ENCODE results near the gene SLC25A22.

SLC25A22 gene

DNA sequence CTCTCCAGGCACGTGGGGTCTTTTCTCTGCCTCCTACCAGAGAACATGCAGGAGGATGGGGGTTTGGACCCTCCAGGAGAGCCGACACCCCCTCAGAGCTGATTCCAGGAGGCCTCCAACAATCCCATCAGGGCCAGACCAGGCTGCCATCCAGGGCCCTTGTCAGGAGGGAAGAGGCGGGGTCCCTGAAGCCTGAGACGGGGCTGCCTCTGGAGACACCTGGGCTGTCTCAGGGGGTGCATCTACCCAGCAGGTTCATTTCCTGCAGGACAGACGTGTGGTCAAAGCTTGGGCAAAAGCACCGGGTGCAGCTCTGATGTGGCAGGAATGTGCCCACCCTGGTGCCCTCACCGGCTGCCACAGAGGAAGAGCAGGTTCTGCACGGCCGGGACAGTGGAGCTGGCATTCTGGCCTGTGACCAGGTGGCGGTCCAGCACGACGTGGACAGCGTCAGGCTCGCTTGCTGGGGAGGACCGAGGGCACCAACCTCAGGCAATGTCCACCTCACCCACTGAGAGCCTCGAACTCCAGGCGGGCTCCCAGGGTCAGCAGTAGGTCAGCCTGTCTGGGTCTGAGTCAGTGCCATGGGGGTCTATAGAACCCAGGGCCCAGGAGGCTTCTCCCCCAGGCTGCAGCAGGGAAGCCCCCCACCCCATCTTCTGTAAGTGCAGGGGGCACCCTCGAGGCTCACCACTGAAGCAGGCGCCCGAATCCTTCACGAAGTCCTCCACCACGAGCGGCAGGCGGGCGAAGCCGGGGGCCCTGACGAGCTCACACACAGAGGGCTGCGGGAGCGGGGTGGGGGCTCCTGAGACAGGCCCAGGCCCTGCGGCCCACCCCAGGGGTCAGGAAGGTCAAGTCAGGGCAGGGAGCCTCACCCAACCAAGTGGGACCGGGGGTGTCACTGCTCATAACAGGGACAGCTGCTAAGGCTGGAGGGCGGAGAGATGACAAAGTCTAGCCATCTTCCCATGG lies 27.2 kb downstream of the SLC25A22 start:
- DNase-seq (ENCODE audit: low read depth), result no peak
- TF ChIP-seq, protein P1, sequence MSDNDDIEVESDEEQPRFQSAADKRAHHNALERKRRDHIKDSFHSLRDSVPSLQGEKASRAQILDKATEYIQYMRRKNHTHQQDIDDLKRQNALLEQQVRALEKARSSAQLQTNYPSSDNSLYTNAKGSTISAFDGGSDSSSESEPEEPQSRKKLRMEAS (IDR thresholded peaks at IDR 0.05; ENCODE audit: low read depth, low read length), result no peak
- TF ChIP-seq, protein P2, sequence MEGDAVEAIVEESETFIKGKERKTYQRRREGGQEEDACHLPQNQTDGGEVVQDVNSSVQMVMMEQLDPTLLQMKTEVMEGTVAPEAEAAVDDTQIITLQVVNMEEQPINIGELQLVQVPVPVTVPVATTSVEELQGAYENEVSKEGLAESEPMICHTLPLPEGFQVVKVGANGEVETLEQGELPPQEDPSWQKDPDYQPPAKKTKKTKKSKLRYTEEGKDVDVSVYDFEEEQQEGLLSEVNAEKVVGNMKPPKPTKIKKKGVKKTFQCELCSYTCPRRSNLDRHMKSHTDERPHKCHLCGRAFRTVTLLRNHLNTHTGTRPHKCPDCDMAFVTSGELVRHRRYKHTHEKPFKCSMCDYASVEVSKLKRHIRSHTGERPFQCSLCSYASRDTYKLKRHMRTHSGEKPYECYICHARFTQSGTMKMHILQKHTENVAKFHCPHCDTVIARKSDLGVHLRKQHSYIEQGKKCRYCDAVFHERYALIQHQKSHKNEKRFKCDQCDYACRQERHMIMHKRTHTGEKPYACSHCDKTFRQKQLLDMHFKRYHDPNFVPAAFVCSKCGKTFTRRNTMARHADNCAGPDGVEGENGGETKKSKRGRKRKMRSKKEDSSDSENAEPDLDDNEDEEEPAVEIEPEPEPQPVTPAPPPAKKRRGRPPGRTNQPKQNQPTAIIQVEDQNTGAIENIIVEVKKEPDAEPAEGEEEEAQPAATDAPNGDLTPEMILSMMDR (IDR thresholded peaks at IDR 0.05; ENCODE audit: low read depth, low read length), result no peak
- TF ChIP-seq MYC (IDR thresholded peaks at IDR 0.05; ENCODE audit: low read depth, low read length) (no peak), POLR2A (IDR thresholded peaks at IDR 0.05; ENCODE audit: extremely low read depth, insufficient read length) (no peak)
- no peak overlapping the region for H3K4me3 ChIP-seq (ENCODE audit: low read depth, low read length)

DNA sequence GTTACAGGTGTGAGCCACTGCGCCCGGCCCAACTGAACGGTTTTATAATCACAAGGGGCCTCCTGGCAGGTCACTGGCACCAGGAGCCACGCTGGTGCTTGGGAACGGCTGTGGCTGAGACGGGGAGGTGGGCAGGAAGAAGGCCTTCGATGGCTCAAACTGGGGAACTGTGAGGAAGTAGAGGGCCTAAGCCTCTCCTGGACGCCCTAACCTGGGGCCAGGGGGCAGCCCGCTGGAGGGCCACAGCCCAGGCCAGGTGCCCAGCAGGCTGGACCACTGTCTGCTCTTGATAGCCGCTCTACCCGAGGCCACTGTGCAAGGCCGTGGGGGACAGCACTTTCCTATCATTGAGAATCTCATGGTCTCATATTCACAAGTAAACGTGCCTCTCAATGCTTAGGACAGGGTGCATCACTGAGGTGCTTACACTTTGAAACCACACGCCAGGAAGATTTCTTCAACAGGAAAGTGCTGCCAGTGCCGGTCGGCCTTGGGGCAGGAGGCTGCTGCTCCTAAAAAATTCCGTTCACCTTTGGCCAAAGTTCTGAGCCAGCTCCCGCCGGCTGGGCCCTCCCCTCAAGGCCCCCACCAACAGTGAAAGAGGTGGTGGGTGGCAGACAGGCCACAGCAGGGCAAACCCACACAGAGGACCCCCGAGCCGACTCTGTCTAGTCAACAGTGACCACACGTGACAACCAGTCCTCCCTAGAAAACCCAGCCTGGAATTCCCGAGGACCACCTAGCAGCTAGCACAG lies 28.0 kb downstream of the SLC25A22 start:
- DNase-seq (ENCODE audit: low read depth), result no peak
- TF ChIP-seq, protein P2 (IDR thresholded peaks at IDR 0.05; ENCODE audit: low read depth, low read length), result no peak
- TF ChIP-seq, protein P1 (IDR thresholded peaks at IDR 0.05; ENCODE audit: low read depth, low read length), result no peak
- no peak for TF ChIP-seq MYC (IDR thresholded peaks at IDR 0.05; ENCODE audit: low read depth, low read length)
- TF ChIP-seq POLR2A (IDR thresholded peaks at IDR 0.05; ENCODE audit: extremely low read depth, insufficient read length), result no peak
- no peak overlapping the region for H3K4me3 ChIP-seq (ENCODE audit: low read depth, low read length)

DNA sequence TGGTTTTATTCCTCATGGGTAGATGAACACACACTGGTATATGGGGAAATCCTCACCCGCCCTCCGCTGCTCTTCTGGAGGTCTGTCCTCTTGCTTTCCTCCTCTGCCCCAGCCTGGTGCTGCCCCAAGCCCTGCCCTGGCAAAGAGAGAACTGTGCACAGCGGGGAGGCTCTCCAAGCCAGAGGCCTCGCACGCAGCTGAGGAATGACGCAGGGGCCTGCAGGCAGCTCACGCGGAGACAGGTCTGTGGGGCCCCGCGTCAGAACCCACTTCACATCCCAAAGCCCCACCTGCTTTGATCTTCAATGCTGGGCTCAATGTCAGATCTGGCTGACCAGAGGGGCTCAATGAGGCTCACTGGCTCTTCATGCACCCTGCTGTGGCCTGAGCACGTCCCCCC lies 30.8 kb downstream of the SLC25A22 start:
- no peak for DNase-seq (ENCODE audit: low read depth)
- TF ChIP-seq, protein P1 (IDR thresholded peaks at IDR 0.05; ENCODE audit: low read depth, low read length), result no peak
- no peak for TF ChIP-seq POLR2A (IDR thresholded peaks at IDR 0.05; ENCODE audit: extremely low read depth, insufficient read length)
- TF ChIP-seq, protein P2 (IDR thresholded peaks at IDR 0.05; ENCODE audit: low read depth, low read length), result no peak
- TF ChIP-seq MYC (IDR thresholded peaks at IDR 0.05; ENCODE audit: low read depth, low read length), result no peak
- H3K4me3 ChIP-seq (ENCODE audit: low read depth, low read length), result no peak overlapping the region

DNA sequence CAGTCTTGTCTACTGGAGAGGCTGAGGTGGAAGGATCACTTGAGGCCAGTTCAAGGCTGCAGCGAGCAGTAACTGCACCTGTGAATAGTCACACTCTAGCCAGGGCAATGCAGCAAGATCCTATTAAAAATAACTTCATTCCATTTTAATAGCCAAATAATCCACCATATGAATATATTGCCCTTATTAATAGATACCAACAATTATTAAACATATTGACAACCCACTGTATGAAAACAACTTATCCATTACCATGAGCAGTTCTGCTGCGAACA lies 31.2 kb downstream of the SLC25A22 start:
- no peak for DNase-seq (ENCODE audit: low read depth)
- H3K4me3 ChIP-seq (ENCODE audit: low read depth, low read length), result no peak overlapping the region
- TF ChIP-seq, protein P1 (IDR thresholded peaks at IDR 0.05; ENCODE audit: low read depth, low read length), result no peak
- TF ChIP-seq, protein P2 (IDR thresholded peaks at IDR 0.05; ENCODE audit: low read depth, low read length), result no peak
- TF ChIP-seq POLR2A (IDR thresholded peaks at IDR 0.05; ENCODE audit: extremely low read depth, insufficient read length) (no peak), MYC (IDR thresholded peaks at IDR 0.05; ENCODE audit: low read depth, low read length) (no peak)

DNA sequence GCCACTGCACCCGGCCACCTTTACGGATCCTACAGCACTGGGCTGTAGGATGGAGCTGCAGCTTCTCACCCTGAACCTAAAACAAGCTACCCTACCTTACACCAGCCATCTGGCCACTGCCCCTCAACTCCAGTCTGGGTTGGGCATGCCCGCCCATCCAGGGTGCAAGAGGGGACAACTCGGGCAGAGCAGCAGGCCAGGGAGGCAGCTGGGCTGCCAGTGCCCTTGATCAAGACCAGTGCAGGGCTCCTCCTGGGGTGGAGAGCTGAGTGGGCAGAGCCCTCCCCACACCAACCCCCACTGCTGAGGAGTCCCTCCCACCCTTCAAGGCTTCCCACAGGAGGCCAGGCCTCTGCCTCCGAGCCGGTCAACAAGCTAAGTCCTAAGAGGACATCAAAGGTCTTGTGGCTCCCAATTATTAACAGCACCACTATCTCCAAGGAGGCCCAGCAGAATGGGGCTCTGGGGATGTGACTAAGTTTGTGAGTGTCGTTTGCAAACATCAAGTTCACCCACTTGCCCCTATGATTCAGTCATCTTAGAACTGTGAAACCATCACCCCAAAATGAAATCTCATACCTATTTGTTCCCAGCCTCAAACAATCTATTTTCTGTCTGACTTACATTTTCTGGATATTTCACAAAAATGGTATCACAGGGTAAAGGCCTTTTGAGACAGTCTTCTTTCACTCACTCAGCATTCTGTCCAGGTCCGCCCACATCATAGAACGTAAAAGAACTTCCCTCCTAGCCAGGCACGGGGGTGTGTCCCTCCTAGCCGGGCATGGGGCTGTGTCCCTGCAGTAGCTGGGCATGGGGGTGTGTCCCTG lies 31.8 kb downstream of the SLC25A22 start:
- TF ChIP-seq POLR2A (IDR thresholded peaks at IDR 0.05; ENCODE audit: extremely low read depth, insufficient read length), result no peak
- TF ChIP-seq MYC (IDR thresholded peaks at IDR 0.05; ENCODE audit: low read depth, low read length), result no peak
- TF ChIP-seq, protein P2 (IDR thresholded peaks at IDR 0.05; ENCODE audit: low read depth, low read length), result no peak
- TF ChIP-seq, protein P1 (IDR thresholded peaks at IDR 0.05; ENCODE audit: low read depth, low read length), result no peak
- no peak overlapping the region for H3K4me3 ChIP-seq (ENCODE audit: low read depth, low read length)
- DNase-seq (ENCODE audit: low read depth), result no peak
